ENCODE measurements around the gene SRSF1. TPM values are rescaled to one million over a fixed set of nuclear protein-coding genes. Genes with fewer than 3 reads are reported as not detected.
"Not testable (repeated sequence)": the region's sequence is repeated elsewhere in the genome, so short reads cannot be mapped to it uniquely, and the experiment has no call there.

Gene SRSF1
- total RNA-seq, 2 donors from 2014 or later, result 173 to 315 TPM

GRCh38 chr17:57963149-57963511 lies 43.9 kb downstream of the SRSF1 start:
- intact Hi-C loops (cut with DNase I), result no loop called here
- H3K27ac ChIP-seq, result no peak overlapping the region
- no peaks in the 10 kb centered on the region for H3K9me3 ChIP-seq
- no peaks in the 10 kb centered on the region for H3K36me3 ChIP-seq
- H3K4me1 ChIP-seq, result no peaks in the 10 kb centered on the region
- no peak overlapping the region for H3K4me3 ChIP-seq
- H3K27me3 ChIP-seq, result no peaks in the 10 kb centered on the region
- H3K9ac ChIP-seq (ENCODE audit: low read depth in 2 of 2, low read length in 2 of 2), result no peak overlapping the region
- no peak for TF ChIP-seq CTCF (IDR thresholded peaks at IDR 0.05)
- no peak for DNase-seq

GRCh38 chr17:57962279-57963148 lies 44.5 kb downstream of the SRSF1 start:
- no peak for DNase-seq
- TF ChIP-seq CTCF (IDR thresholded peaks at IDR 0.05), result no peak
- Histone ChIP-seq H3K27ac (no peak overlapping the region), H3K4me1 (no peaks in the 10 kb centered on the region), H3K4me3 (no peak overlapping the region), H3K36me3 (no peaks in the 10 kb centered on the region), H3K9ac (ENCODE audit: low read depth in 2 of 2, low read length in 2 of 2) (no peak overlapping the region), H3K9me3 (no peaks in the 10 kb centered on the region), H3K27me3 (no peaks in the 10 kb centered on the region)
- intact Hi-C loops (cut with DNase I), result no loop called here

- intact Hi-C loops (cut with DNase I), result loop anchor here (5.0 kb wide), 1 partner anchor 68 kb away; no protein-coding TSS in a partner anchor
- DNase-seq, result peak; percentile 9
- no peaks in the 10 kb centered on the region for H3K9me3 ChIP-seq
- H3K4me3 ChIP-seq, result no peak overlapping the region
- H3K36me3 ChIP-seq, result no peaks in the 10 kb centered on the region
- no peak overlapping the region for H3K9ac ChIP-seq (ENCODE audit: low read depth in 2 of 2, low read length in 2 of 2)
- TF ChIP-seq CTCF (IDR thresholded peaks at IDR 0.05), result no peak
- peaks cover 8% of the 10 kb centered on the region for H3K4me1 ChIP-seq
- no peaks in the 10 kb centered on the region for H3K27me3 ChIP-seq
- no peak overlapping the region for H3K27ac ChIP-seq
Measured at GRCh38 chr17:57959929-57960328, 47.1 kb downstream of the SRSF1 start.

- intact Hi-C loops (cut with DNase I), result loop anchor here (5.0 kb wide), 1 partner anchor 66 kb away; no protein-coding TSS in a partner anchor
- DNase-seq, result peak; percentile 6
- not testable (repeated sequence) for H3K27me3 ChIP-seq; H3K36me3 ChIP-seq; H3K9me3 ChIP-seq; H3K4me3 ChIP-seq; H3K4me1 ChIP-seq; H3K9ac ChIP-seq (ENCODE audit: low read depth in 2 of 2, low read length in 2 of 2); H3K27ac ChIP-seq
Measured at GRCh38 chr17:57958391-57958790, 48.7 kb downstream of the SRSF1 start.

- intact Hi-C loops (cut with DNase I), result loop anchor here (5.0 kb wide), 1 partner anchor 66 kb away; no protein-coding TSS in a partner anchor
- Histone ChIP-seq H3K27me3 (no peaks in the 10 kb centered on the region), H3K27ac (no peak overlapping the region), H3K9ac (ENCODE audit: low read depth in 2 of 2, low read length in 2 of 2) (no peak overlapping the region), H3K9me3 (no peaks in the 10 kb centered on the region), H3K4me1 (peaks cover 8% of the 10 kb centered on the region), H3K36me3 (no peaks in the 10 kb centered on the region), H3K4me3 (no peak overlapping the region)
- peak; percentile 11 for DNase-seq
- TF ChIP-seq CTCF (IDR thresholded peaks at IDR 0.05), result no peak
Measured at GRCh38 chr17:57957886-57958285, 49.2 kb downstream of the SRSF1 start.

All from colonic mucosa (tissue), 4 donors.